ENCODE measurements around the gene ASTN2.

DNA sequence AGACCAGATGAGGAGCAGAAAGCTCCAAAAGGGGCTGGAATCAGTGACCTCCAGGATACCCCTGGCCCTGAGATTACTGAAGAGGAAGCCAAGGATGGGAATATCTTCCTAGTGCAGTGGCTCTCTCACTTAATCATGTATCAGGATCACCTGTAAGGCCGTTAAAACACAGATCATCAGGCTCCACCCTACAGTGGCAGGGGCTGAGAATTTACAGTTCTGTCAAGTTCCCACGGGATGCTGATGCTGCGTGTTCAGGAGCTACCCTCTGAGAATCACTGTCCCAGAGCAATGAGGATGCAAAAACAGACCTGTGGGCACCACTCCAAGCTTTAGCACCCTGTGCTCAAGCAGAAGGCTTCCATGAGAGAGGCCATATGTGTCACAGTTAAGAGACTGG is 291.9 kb downstream of the ASTN2 start:
- TF ChIP-seq, protein P1, sequence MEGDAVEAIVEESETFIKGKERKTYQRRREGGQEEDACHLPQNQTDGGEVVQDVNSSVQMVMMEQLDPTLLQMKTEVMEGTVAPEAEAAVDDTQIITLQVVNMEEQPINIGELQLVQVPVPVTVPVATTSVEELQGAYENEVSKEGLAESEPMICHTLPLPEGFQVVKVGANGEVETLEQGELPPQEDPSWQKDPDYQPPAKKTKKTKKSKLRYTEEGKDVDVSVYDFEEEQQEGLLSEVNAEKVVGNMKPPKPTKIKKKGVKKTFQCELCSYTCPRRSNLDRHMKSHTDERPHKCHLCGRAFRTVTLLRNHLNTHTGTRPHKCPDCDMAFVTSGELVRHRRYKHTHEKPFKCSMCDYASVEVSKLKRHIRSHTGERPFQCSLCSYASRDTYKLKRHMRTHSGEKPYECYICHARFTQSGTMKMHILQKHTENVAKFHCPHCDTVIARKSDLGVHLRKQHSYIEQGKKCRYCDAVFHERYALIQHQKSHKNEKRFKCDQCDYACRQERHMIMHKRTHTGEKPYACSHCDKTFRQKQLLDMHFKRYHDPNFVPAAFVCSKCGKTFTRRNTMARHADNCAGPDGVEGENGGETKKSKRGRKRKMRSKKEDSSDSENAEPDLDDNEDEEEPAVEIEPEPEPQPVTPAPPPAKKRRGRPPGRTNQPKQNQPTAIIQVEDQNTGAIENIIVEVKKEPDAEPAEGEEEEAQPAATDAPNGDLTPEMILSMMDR (IDR thresholded peaks at IDR 0.05) = no peak
- no peak for TF ChIP-seq POLR2A (IDR thresholded peaks at IDR 0.05)

Data from lower leg skin (tissue), 3 donors.